Suppressor macrophage treated with lipopolysaccharide for 4 hours (primary cell): ENCODE data around the gene CCDC33.

Experiments
- DNase-seq: peaks from one replicate; pipeline ENCODE4 v3.0.0-alpha.2; 2020

Gene CCDC33

DNA sequence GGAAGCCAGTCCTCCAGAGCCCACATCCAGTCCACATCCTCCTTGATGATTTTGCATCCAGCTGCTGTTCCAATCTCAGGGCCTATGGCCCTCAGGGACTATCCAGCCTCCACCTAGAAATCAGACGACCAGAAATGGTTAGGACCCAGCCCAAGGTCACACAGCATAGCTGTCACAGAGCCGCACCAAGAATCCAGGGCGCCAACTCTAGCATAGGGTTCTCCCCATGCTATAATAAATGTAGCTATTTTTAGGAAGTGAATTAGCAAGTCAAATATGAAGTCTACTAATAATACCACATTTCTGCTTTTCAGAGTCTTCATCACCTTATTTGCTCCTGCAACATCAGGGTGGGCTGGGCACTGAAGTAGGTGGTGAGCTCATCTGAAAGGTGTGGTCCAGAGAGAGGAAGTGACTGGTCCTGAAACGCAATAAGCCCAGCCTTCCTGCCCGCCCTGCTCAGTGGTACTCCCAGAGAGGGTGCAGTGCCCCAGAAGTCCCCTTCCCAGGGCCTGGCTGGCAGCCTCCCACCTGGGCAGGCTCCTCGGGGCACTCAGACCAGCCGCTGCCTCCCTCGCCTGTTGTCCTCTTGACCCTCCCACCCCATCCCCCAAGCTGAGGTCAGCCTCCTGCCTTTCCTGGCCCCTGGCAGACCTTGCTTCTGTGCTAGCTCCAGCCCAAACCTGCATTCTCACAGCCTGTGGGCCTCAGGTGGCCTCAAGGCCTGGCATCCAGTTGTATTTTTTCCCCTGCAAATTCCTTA lies 148.9 kb downstream of the CCDC33 start:
- DNase-seq, result peak; percentile 19

DNA sequence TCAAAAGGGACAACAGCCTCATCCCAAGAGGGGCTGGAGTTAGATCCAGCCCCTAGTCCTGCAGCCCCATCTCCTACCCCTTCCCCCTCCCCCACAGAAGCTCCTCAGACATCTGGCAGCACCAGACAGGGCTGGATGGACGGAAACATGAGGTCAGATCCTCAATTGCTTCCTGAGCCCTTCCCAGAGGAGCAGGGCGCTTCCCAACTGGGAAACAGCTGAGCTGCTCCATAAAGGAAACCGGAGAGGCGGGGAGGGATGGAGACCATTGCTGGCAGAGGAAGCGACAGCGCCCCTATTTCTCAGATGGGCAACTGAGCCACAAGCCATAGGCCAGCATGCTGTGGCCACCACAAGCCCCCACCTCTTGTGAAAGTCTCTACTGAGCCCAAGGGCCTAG lies 149.6 kb downstream of the CCDC33 start:
- no peak for DNase-seq
